GM08714 (cell line): ENCODE data around the gene P2RX6.

Experiments used
- H3K4me3 ChIP-seq: fragments of 200-500 bp; sonication (Bioruptor generic); 2 replicates; pipeline ENCODE4 v1.5.1; 2014; ENCODE audit warnings: mild to moderate bottlenecking, low read length, inconsistent platforms
- ZNF274 ChIP-seq: IDR thresholded peaks from 2 replicates; pipeline ENCODE4 v1.6.1; 2012; ENCODE audit warnings: mild to moderate bottlenecking, low read depth, low read length

Gene P2RX6

DNA sequence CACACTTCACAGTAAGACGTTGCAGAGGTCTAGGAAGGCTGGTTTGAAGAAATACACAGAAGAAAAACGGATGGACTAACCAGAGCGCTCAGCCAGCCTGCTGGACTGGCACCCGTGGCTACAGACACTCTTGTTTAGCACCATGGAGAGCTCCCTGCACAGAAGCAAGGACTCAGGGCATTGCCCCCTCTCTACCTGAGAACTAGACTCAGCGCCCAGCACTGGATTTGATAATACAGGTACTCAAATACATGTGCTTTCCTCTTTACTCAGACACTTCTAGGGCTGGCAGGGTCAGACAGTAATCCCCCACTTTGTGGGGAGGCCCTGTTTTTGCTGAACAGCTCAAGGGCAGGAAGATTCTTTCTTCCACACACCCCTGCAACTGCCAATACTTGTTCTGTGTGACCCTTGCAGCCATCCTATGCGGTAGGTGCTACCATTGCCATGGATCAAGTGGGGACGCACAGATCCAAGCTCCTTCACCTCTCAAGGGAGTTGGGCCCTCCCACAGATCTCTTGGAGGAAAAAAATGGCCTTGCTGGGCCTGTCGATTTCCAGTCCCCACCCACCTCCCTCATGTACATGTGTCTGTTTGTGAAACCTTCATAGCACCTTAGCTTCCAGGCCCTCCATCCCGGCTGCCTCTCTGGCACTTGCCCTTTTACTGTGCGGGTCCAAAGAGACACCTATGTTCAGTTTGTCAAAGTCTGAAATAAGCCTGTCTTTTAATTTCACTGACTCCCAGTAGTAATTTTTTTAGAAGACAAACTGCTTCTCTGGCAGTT lies 5.1 kb upstream of the P2RX6 start:
- H3K4me3 ChIP-seq: no peak overlapping the region
- TF ChIP-seq ZNF274: no peak

DNA sequence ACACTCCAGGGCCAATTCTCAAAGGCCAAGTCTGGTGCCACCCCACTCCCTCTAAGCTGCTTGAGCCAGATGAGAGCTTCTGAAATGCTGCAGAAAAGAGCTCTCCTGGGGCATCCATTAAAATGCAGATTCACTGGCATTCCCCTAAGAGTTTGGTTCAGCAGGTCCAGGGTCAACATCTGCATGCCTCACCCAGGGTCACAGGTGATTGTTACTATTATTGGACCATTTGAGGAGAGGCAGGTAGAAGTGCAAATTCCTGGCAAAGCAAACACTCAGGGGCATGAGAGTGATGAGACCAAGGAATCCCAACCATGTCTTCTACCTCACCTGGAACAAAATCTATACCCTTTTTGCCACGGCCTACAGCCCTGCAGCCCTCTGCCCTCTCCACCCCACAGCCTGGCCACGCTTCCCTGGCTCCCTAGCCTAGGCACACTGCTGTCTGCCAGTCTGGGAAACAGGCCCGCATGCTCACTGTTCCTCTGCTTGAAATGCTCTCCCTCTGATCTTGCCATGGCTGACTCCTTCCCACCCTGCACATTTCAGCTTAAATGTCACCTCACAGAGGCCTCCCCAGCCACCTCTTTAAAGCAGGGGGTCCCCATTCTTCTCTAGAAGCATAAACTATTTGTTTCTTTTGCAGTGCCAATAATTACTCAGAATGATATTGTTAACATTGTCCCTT lies 4.4 kb upstream of the P2RX6 start:
- no peak overlapping the region for H3K4me3 ChIP-seq
- TF ChIP-seq ZNF274: no peak

DNA sequence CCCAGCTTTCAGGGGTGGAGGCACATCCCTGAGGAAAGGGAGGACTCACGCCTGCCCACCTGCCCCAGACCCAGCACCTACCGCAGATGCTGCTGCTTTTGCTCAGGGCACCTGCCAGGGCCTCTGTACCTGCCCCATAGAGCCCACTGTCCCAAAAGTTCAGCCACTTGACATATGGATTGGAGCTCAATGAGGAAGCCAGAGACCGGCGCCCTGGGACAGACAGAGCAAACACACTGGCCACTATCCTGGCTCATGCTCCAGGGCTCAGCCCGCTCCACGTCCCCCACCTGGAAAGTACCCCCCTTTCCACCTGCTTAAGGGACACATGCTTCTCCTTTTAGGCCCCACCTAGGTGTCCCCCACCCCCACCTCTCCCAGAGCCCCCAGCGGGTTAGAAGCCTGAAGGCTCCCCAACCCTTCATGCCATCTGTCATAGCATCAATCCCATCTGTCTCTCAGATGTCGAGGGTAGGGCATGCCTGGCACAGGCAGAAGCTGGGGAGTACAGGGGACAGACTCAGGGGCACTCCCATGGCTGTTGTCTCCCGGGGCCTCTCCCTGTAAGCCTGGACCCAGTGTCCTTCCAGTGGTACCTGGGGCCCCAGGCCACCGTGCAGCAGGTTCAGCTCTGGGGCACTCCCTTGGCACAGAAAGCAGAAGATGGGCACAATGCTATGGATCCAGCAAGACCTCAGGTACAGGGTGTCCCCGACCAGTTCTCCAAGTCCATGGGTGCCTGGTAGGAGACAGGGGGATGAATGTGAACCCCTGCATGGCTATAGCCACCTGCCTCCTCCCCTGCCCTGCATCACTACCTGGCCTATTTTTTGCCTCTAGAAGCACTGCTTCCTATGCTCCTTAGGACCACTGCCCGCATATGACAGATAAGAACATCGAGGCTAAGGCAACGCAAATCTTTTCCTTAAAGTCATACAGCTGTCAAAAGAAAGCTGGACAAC lies 2.2 kb upstream of the P2RX6 start:
- no peak for TF ChIP-seq ZNF274
- H3K4me3 ChIP-seq: no peak overlapping the region

DNA sequence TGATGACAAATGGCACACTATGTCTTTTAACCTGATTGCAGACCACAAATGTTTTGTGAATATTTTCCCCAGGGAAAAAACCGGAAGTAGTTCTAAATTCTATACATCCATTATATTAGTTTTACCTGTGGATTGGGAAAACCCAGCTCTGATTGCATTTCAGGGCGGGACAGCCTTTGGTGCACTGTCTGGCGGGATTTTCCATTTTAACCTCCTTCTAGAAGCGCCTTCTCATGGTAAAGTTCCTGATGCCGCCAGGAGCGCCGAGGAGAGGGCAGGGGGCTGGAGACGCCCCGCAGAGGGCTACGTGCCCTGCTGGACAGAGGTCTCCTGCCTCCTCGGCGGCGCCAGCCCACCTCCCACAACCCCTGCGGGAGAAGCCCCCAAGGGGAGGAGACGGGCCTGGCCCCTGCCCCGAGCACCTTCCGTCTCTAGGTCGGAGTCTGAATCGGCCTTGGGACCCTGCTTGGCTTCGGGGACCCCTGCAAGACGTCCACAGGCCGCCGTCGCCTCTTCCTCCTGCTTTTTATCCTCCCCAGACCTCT lies 1.2 kb upstream of the P2RX6 start:
- peak overlapping the region; percentile 16; the same call in 1 of the 2 replicates for H3K4me3 ChIP-seq
- no peak for TF ChIP-seq ZNF274

DNA sequence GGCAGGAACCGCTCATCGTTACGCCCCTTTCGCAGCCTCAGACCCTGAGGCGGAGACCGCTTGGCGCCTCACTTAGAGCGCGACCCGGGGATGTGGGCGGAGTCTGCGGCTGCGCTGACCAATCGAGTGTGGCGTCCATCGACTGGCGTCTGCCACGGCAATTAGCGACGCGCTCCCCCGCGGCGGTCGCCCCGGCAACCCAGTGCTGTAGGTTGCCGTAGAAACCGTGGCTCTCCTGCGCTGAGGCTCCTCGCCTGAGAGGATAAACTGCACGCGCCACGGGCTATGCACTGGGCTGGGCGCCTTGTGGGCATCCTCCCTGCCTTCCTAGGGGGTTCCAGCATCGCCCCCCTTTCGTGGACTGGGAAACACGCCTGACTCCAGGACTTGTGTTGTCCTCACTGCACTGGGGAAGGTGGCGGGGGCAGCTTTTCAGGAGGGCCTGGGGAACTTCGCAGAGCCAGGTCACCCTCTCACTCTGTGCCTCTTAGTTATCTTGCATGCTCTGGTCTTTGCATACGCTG lies 701 bp upstream of the P2RX6 start:
- no peak for TF ChIP-seq ZNF274

DNA sequence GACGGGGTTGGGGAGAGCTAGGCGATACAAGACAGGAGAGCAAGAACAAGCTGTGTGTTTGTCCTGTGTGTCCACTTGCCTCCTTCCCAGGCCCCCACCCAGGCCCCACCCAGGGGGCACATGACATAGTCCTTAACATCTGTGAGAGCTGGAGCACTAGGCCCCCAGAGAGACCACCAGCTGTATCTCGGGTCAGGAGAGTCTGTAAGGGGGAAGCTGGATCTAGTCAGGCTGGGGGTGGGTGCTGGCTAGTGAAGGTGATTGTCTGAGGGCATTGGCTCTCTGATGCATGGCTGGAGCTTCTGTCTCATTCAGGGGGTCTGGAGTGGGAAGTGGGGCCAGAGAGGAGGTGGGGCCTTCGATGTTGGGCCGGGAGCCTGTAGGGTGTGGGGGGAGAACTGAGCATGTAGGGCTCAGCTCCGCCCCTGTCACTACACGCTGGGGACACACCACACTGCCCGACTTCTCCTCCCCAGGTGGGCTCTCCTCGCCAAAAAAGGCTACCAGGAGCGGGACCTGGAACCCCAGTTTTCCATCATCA lies 571 bp downstream of the P2RX6 start:
- TF ChIP-seq ZNF274: no peak
- no peak overlapping the region for H3K4me3 ChIP-seq

More for the DNA sequence above, 701 bp upstream of the P2RX6 start:
- H3K4me3 ChIP-seq: peak overlapping the region; percentile 16; the same call in 1 of the 2 replicates

DNA sequence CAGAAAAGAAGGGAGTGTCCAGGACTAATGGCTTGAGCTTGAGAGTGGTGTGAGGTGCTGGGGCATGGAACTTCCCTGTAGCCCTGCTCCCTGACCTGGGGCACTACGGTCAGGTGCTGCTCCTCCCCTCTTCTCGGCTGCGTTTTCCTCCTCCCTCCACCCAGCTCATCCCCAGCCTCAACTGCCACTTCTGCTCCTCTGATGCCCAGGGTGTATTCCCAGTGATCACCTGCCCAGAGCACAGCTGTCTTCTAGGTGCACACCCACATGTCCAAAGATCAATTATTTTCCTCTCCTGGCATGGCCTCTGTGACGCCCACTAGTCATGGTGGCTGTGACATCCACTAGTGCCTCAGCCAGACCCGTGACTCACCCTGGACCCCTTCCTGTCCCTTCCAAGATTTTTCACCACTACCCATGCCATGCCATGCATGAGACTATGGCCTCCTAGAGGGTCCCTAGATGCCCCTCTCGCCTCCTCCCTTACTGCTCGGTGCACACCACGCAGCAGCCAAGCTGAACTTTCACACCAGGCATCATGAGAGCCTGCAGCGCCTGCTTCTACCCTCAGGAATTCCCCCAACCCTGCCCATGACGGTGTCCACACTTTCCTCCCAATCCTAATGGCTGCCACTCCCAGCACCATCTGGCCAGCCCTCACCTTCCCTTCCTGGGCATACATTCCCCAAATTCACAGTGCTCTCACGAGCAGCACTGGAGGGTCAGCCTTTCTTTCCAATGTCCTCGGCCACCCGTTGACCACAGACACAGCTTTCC lies 1.9 kb downstream of the P2RX6 start:
- TF ChIP-seq ZNF274: no peak
- no peak overlapping the region for H3K4me3 ChIP-seq

DNA sequence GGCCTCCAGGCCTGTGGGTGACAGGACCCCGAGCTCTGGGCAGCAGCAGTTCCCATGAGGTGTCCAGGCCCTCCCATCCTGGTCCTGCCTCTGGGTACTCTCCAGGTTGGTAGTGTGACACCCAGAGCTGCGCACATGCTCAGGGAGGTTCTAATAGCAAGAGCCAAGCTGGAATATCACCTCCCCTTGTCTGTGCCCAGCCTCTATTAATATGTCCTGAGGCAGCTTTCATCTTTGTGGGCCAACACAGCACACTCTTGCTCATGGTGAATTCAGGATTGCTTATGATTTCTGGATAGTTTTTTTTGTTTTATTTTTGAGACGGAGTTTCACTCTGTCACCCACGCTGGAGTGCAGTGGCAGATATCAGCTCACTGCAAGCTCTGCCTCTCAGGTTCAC lies 3.3 kb downstream of the P2RX6 start:
- TF ChIP-seq ZNF274: no peak
- no peak overlapping the region for H3K4me3 ChIP-seq

DNA sequence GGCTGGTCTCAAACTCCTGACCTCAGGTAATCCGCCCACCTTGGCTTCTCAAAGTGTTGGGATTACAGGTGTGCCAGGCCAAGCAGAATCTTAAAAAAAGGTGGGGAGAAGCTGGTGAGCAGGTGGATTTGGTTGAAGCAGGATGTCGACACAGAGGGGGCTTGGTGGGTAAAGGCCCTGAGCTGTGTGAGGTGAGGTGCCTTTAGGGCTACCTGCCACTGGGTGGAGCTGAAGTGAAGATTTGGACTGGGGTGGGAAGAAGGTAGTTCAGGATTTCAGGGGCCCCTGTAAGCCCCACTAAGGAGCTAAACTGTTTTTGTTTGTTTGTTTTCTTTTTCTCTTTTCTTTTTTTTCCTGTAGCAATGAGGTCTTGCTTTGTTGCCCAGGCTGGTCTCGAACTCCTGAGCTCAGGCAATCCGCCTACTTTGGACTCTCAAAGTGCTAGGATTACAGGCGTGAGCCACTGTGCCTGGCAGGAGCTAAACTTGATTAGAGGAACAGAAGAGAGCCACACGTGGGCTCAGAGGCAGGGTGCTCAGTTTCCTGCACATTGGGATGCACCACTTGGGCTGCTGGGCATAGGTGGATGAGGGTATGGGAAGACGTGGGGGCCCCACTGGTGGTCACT lies 6.0 kb downstream of the P2RX6 start:
- H3K4me3 ChIP-seq: no peak overlapping the region
- no peak for TF ChIP-seq ZNF274

DNA sequence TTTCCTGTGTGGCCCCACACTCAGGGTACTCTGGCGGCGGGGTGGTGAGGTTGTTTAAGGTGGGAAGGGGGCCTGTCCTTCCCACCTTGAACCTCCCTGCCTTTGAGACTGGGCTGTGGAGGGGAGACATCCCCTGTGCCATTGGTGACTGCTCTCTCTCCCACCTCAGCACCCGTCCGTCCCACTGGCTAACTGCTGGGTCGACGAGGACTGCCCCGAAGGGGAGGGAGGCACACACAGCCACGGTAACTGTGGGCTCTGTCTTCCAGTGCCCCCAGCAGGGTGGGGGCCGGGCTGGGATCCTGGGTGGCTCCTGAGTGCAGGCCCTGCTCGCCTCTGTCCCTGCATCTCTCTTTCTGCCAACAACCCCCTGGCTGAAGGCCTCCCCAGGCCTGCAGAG lies 7.5 kb downstream of the P2RX6 start:
- H3K4me3 ChIP-seq: no peak overlapping the region
- TF ChIP-seq ZNF274: no peak

DNA sequence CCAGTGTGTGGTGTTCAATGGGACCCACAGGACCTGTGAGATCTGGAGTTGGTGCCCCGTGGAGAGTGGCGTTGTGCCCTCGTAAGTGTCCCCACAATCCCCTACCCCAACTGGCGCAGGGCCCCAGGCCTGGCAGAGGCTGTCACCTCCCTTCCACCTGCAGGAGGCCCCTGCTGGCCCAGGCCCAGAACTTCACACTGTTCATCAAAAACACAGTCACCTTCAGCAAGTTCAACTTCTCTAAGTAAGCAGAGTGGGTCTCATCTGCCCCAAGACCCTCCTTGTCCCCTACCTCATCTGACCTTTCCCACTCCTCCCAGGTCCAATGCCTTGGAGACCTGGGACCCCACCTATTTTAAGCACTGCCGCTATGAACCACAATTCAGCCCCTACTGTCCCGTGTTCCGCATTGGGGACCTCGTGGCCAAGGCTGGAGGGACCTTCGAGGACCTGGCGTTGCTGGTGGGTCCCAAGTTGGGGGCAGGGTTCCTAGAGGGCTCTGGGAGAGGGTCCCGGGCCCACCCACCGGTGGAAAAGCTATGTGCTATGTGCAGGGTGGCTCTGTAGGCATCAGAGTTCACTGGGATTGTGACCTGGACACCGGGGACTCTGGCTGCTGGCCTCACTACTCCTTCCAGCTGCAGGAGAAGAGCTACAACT lies 8.1 kb downstream of the P2RX6 start:
- H3K4me3 ChIP-seq: no peak overlapping the region
- TF ChIP-seq ZNF274: no peak

DNA sequence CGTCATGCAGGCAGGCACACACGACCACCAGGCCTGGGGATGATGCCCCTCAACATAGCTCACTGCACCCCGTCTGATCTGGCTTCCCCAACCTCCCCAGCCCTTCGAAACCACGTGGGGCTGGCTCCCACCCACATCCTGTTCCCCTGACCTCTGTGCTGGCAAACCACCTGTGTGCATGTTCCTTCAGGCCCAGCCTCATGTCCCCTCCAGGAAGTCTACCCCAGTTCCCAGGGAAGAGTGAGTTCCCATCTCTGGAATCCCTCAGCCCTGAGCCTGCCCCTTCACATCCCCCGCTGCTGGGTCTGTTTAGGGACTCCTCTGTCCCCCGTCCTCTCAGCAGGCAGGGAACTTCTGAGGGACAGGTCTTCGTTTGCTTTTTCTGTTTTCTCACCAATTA lies 10.3 kb downstream of the P2RX6 start:
- no peak for TF ChIP-seq ZNF274

More for the DNA sequence above, 10.3 kb downstream of the P2RX6 start:
- no peak overlapping the region for H3K4me3 ChIP-seq
